ENCODE measurements around the gene CD79B.
A peak's percentile ranks its signal among the peaks of the same experiment; 100 is the strongest.
"Not testable (repeated sequence)": the region's sequence is repeated elsewhere in the genome, so short reads cannot be mapped to it uniquely, and the experiment has no call there.

The CD79B gene

GRCh38 chr17:63881935-63882601 lies 50.1 kb downstream of the CD79B start, which contains the start of gene GH2:
Gene GH2 (minus strand): TSS chr17:63881944. CDS start chr17:63881801, 143 bp downstream.
- H3K4me3 ChIP-seq (ENCODE audit: low read length) = no peak within 1 kb of the TSS
- DNase-seq (ENCODE audit: low read depth) = peak; percentile 65
- peak; percentile 70 for TF ChIP-seq CTCF (IDR thresholded peaks at IDR 0.05; ENCODE audit: insufficient read depth, low read depth, low read length, missing control alignments)

GRCh38 chr17:63881337-63881736 lies 50.8 kb downstream of the CD79B start:
- not testable (repeated sequence) for H3K4me3 ChIP-seq (ENCODE audit: low read length); DNase-seq (ENCODE audit: low read depth)

GRCh38 chr17:63880706-63881105 lies 51.4 kb downstream of the CD79B start:
- DNase-seq (ENCODE audit: low read depth) = no peak
- no peak for TF ChIP-seq CTCF (IDR thresholded peaks at IDR 0.05; ENCODE audit: insufficient read depth, low read depth, low read length, missing control alignments)
- H3K4me3 ChIP-seq (ENCODE audit: low read length) = no peak overlapping the region

Measured in epithelial cell of esophagus (primary cell).